Right atrium auricular region (tissue), 2 donors: ENCODE results near the gene GTSF1L. TPM values are rescaled to one million over a fixed set of nuclear protein-coding genes. Genes with fewer than 3 reads are reported as not detected.

Experiments
- DNase-seq: peaks from one replicate; pipeline ENCODE4 v3.0.0-alpha.2; 2019; ENCODE audit warnings: low spot score
- H3K27ac ChIP-seq, 2 donors: fragments of 200-600 bp; sonication (generic); 1 replicate in 1 of 2; 2 replicates in 1 of 2; pipeline ENCODE4 v1.5.1; 2016 to 2019
- H3K27me3 ChIP-seq, 2 donors: fragments of 200-600 bp; sonication (generic); one replicate each; pipeline versions ENCODE4 v1.5.1 to v1.6.0; 2017 to 2019
- H3K36me3 ChIP-seq: fragments of 200-600 bp; sonication (generic); one replicate; pipeline ENCODE4 v1.5.1; 2016
- H3K4me1 ChIP-seq, 2 donors: fragments of 200-600 bp; sonication (generic); one replicate each; pipeline versions ENCODE4 v1.5.1 to v1.6.0; 2017 to 2019
- H3K4me3 ChIP-seq, 2 donors: fragments of 200-600 bp; sonication (generic); 1 replicate in 1 of 2; 2 replicates in 1 of 2; pipeline ENCODE4 v1.5.1; 2017 to 2019; ENCODE audit warnings: mild to moderate bottlenecking in 1 of 2, moderate library complexity in 1 of 2
- H3K9me3 ChIP-seq, 2 donors: fragments of 200-600 bp; sonication (generic); one replicate each; pipeline ENCODE4 v1.5.1; 2019
- CTCF ChIP-seq, 2 donors: fragments of 200-600 bp; sonication (generic); IDR thresholded peaks; one replicate each; pipeline ENCODE4 v1.5.1; 2019; ENCODE audit warnings: antibody characterized with exemption in 2 of 2
- total RNA-seq, 2 donors: library from RNA; depleted of rRNA; stranded (reverse); fragments of >200 nt; gene quantifications; one replicate each; pipeline ENCODE4 v1.1.0, GENCODE V29; 2016

GTSF1L gene
- total RNA-seq, 2 donors from 2014 or later: not detected

- H3K27me3 ChIP-seq: no peaks in the 10 kb centered on the region
- H3K9me3 ChIP-seq: no peaks in the 10 kb centered on the region
- no peak overlapping the region for H3K27ac ChIP-seq
- H3K36me3 ChIP-seq: no peaks in the 10 kb centered on the region
- TF ChIP-seq CTCF (IDR thresholded peaks at IDR 0.05): no peak
- no peak for DNase-seq
- H3K4me3 ChIP-seq: no peak overlapping the region
- H3K4me1 ChIP-seq: no peaks in the 10 kb centered on the region
These were observed 44.4 kb downstream of the GTSF1L start for GRCh38 chr20:43682446-43682845.

- no peaks in the 10 kb centered on the region for H3K27me3 ChIP-seq
- TF ChIP-seq CTCF (IDR thresholded peaks at IDR 0.05): no peak
- DNase-seq: no peak
- H3K36me3 ChIP-seq: no peaks in the 10 kb centered on the region
- H3K4me3 ChIP-seq: no peak overlapping the region
- no peak overlapping the region for H3K27ac ChIP-seq
- H3K4me1 ChIP-seq: no peaks in the 10 kb centered on the region
- no peaks in the 10 kb centered on the region for H3K9me3 ChIP-seq
These were observed 44.8 kb downstream of the GTSF1L start for GRCh38 chr20:43681991-43682410.

- no peak for DNase-seq
- no peak for TF ChIP-seq CTCF (IDR thresholded peaks at IDR 0.05)
- H3K27ac ChIP-seq: no peak overlapping the region
- H3K9me3 ChIP-seq: no peaks in the 10 kb centered on the region
- H3K36me3 ChIP-seq: no peaks in the 10 kb centered on the region
- H3K4me3 ChIP-seq: no peak overlapping the region
- H3K4me1 ChIP-seq: no peaks in the 10 kb centered on the region
- H3K27me3 ChIP-seq: no peaks in the 10 kb centered on the region
These were observed 45.3 kb downstream of the GTSF1L start for GRCh38 chr20:43681468-43681942.

GRCh38 chr20:43680981-43681380 is 45.8 kb downstream of the GTSF1L start:
- no peaks in the 10 kb centered on the region for H3K9me3 ChIP-seq
- no peak overlapping the region for H3K4me3 ChIP-seq
- TF ChIP-seq CTCF (IDR thresholded peaks at IDR 0.05): no peak
- H3K27me3 ChIP-seq: no peaks in the 10 kb centered on the region
- no peaks in the 10 kb centered on the region for H3K36me3 ChIP-seq
- H3K4me1 ChIP-seq: no peaks in the 10 kb centered on the region
- no peak for DNase-seq
- H3K27ac ChIP-seq: no peak overlapping the region

- Histone ChIP-seq H3K27ac (no peak overlapping the region), H3K9me3 (no peaks in the 10 kb centered on the region), H3K4me1 (no peaks in the 10 kb centered on the region), H3K27me3 (no peaks in the 10 kb centered on the region), H3K36me3 (no peaks in the 10 kb centered on the region), H3K4me3 (no peak overlapping the region)
- TF ChIP-seq CTCF (IDR thresholded peaks at IDR 0.05): no peak
- DNase-seq: no peak
These were observed 50.4 kb downstream of the GTSF1L start for GRCh38 chr20:43676368-43676767.

Other genes with a start within 250 kb of the GTSF1L start
- gene L3MBTL1, start 219.3 kb downstream of the GTSF1L start, total RNA-seq: 10 to 100 TPM in 1 of 2 donors, 1 to 10 TPM in 1; 4.1 to 28.2 TPM
- gene SGK2, start 168.0 kb downstream of the GTSF1L start, total RNA-seq: under 1 TPM in 1 of 2 donors, not detected in 1; 0.90 TPM
- gene IFT52, start 136.1 kb downstream of the GTSF1L start, total RNA-seq: 1 to 10 TPM; 5.7 to 8.1 TPM
- gene MYBL2, start 59.9 kb downstream of the GTSF1L start, total RNA-seq: not detected
- under 1 TPM; 0.30 to 0.63 TPM for gene TOX2, start 187.8 kb upstream of the GTSF1L start, total RNA-seq